D721Med (cell line): ENCODE measurements around the gene DPH7.

Source experiments
- DNase-seq: peaks from one replicate; pipeline ENCODE4 v3.0.0; 2011; ENCODE audit warnings: low spot score; ENCODE audit not compliant: insufficient read length
- FAIRE-seq: peaks from 2 replicates; lab custom pipeline; 2011; peaks lifted over from hg19 to GRCh38; lab: Jason Lieb, UNC
- CTCF ChIP-seq: IDR thresholded peaks from 2 replicates; pipeline ENCODE4 v1.5.1; 2012; ENCODE audit warnings: mild to moderate bottlenecking, control low read depth; ENCODE audit not compliant: insufficient read depth; ENCODE audit errors: missing control alignments

DPH7 gene

GRCh38 chr9:137619240-137620047 lies 40.7 kb upstream of the DPH7 start:
- no peak for TF ChIP-seq CTCF
- DNase-seq = no peak
- FAIRE-seq = no peak

GRCh38 chr9:137618105-137619067 lies 39.7 kb upstream of the DPH7 start, which contains the start of gene EHMT1:
Gene EHMT1 (plus strand): TSS chr9:137619005. CDS start chr9:137619029, 24 bp downstream.
- FAIRE-seq (no peak), DNase-seq (peak; percentile 94)
- TF ChIP-seq CTCF = no peak

DNA sequence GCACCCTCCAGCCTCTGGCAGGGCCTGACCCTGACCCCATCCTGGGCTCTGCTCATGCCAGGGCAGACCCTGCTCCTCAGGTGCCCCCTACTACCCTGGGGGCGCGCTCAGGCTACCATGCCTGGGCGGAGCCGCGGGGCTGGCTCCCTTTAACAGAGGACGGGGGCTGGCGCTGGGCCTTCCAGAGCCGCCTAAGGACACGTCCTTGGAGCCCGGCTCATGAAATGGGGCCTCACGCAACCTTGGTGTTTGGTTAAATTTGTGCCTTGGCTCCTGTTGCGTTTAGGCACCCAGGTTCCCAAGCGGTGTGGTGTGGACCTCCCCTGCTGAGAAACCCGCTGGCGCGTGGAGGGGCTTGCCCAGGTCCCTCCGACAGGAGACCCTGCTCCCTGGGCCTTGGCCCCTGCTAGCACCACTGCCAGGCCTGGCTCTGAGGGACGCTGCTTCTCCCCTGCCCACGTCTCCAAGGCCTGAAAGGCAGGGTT lies 36.7 kb upstream of the DPH7 start:
- FAIRE-seq (no peak), DNase-seq (no peak)
- no peak for TF ChIP-seq CTCF

DNA sequence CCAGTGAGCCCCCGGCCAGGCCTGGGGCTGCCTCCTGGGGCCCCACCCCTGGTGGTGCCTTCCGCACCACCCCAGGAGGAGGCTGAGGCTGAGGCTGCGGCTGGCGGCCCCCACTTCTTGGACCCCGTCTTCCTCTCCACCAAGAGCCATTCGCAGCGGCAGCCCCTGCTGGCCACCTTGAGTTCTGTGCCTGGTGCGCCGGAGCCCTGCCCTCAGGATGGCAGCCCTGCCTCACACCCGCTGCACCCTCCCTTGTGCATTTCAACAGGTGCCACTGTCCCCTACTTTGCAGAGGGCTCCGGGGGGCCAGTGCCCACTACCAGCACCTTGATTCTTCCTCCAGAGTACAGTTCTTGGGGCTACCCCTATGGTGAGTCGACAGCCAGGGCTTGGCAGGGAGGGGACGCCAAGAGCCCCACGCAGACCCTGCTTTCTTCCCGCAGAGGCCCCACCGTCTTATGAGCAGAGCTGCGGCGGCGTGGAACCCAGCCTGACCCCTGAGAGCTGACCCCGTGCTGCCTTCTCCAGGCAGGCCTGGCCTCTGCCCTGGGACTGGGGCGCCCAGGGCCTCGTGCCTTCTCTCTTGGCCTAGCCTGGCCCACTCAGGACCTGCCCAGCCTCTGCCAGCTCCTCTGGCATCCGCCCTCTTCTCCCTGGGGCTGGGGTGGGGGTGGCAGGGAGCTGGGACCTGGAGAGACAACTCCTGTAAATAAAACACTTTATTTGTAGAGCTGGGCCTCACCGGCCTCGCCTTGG lies 36.1 kb upstream of the DPH7 start:
- no peak for TF ChIP-seq CTCF
- DNase-seq = no peak
- no peak for FAIRE-seq

DNA sequence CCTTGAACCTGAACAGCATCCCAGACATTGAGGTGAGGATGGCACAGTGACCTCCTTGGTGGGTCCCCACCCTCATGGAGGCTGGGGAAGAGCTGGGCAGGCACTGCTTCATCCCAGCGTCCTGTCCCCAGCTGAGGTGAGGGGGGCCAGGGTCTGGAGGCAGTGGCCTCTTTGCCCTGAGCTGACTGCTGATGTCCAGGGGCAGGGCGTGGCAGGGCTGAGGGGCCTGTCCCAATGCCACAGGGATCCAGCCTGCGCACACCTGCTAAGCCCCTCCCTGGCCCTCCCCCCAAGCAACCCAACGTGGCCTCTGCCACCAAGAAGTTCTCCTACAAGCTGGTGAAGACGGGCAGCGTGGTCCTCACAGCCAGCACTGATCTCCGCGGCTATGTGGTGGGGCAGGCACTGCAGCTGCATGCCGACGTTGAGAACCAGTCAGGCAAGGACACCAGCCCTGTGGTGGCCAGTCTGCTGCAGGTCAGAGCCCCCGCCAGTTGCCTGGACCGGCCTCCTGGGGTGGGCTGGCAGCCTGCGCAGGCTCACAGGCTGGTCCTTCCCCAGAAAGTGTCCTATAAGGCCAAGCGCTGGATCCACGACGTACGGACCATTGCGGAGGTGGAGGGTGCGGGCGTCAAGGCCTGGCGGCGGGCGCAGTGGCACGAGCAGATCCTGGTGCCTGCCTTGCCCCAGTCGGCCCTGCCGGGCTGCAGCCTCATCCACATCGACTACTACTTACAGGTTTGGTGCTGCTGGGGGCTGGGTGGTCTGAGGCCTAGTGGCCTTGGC lies 35.2 kb upstream of the DPH7 start:
- no peak for DNase-seq
- no peak for TF ChIP-seq CTCF
- no peak for FAIRE-seq

GRCh38 chr9:137613259-137613658 lies 34.5 kb upstream of the DPH7 start:
- no peak for FAIRE-seq
- DNase-seq = no peak
- TF ChIP-seq CTCF = no peak
